Suprapubic skin (tissue), 4 donors: ENCODE results near the gene JHY.

Source experiments
- CTCF ChIP-seq, 2 donors: fragments of 200-600 bp in 1 of 2; fragments of 450-650 bp in 1 of 2; sonication (generic) in 1 of 2; IDR thresholded peaks; one replicate each; pipeline ENCODE4 v1.5.1; 2016 to 2019; ENCODE audit warnings: antibody characterized with exemption in 2 of 2, mild to moderate bottlenecking in 1 of 2, moderate library complexity in 1 of 2
- EP300 ChIP-seq: sonication (generic); formaldehyde crosslinking; IDR thresholded peaks from one replicate; pipeline ENCODE4 v1.6.1; 2017; ENCODE audit warnings: antibody characterized with exemption
- POLR2A ChIP-seq, 2 donors: fragments of 450-650 bp; IDR thresholded peaks; one replicate each; pipeline ENCODE4 v1.6.1; 2017; ENCODE audit warnings: antibody characterized with exemption in 2 of 2, mild to moderate bottlenecking in 2 of 2, moderate library complexity in 2 of 2
- POLR2AphosphoS5 ChIP-seq, 3 donors: sonication (generic); formaldehyde crosslinking; IDR thresholded peaks; one replicate each; pipeline ENCODE4 v1.6.1; 2017; ENCODE audit warnings: antibody characterized with exemption in 3 of 3

DNA sequence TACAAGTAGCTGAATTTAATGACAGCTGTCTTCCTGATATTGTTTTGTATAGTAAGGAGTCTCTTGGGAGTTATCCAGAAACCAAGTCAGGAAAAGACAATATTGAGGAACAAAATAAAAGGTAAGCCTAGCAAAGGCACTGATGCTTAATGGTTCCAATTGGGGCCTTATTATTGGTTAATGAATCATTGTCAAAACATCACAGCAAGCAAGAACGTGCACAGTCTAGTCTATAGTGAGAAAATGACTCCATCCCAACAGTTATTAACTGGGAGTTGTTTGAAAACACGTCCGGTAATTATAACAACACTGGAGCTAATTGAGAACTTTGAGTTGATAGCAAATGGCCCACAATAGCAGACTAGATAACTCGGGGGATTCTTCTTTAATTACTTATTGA lies 81.4 kb downstream of the JHY start:
- no peak for TF ChIP-seq POLR2A (IDR thresholded peaks at IDR 0.05)
- no peak for TF ChIP-seq CTCF (IDR thresholded peaks at IDR 0.05)
- no peak for TF ChIP-seq POLR2AphosphoS5 (IDR thresholded peaks at IDR 0.05)
- TF ChIP-seq EP300: no peak
